ENCODE measurements around the gene PTGIS.

DNA sequence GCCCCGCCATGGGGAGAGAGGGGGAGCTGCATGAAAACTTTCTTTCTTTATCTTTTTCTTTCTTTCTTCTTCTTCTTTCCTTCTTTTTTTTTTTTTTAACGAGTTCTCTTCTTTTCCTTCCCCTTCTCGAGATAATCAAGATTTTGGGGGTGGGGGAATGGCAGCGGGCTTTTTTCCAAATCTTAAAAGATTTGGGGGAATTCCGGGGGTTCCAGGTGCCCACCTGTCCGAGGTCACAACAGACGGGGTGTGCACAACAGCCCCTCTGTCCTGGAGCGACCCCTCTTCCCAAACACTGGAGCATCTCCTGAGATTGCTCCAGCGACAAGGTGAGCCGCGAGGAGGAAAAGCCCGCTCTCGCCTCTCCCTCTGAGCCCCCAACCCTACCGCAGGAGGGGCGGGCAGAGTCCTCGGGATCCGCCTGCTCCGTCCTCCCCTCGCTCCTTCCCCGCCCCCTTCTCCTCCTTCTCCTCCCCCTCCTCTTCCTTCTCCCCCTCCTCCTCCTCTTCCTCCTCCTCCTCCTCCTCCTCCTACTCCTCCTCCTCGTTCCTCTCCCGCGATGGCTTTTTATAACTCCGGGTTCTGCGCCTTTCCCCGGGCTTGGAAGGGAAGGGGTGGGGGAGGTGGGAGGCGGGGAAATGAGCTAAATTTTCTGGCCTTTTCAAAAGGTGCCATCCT, 84.8 kb downstream of the PTGIS start:
- TF ChIP-seq, protein P1, sequence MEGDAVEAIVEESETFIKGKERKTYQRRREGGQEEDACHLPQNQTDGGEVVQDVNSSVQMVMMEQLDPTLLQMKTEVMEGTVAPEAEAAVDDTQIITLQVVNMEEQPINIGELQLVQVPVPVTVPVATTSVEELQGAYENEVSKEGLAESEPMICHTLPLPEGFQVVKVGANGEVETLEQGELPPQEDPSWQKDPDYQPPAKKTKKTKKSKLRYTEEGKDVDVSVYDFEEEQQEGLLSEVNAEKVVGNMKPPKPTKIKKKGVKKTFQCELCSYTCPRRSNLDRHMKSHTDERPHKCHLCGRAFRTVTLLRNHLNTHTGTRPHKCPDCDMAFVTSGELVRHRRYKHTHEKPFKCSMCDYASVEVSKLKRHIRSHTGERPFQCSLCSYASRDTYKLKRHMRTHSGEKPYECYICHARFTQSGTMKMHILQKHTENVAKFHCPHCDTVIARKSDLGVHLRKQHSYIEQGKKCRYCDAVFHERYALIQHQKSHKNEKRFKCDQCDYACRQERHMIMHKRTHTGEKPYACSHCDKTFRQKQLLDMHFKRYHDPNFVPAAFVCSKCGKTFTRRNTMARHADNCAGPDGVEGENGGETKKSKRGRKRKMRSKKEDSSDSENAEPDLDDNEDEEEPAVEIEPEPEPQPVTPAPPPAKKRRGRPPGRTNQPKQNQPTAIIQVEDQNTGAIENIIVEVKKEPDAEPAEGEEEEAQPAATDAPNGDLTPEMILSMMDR (conservative IDR thresholded peaks at IDR 0.05), result no peak
- no peak for TF ChIP-seq ZFX (IDR thresholded peaks at IDR 0.05)

All from C4-2B (cell line).